IMR-90 (cell line): ENCODE measurements around the gene CLCA2. TPM values are rescaled to one million over a fixed set of nuclear protein-coding genes. Genes with fewer than 3 reads are reported as not detected.

Source experiments
- ATAC-seq: fragments of 200-7000 bp; cut with Tn5 transposase; 2 replicates; pipeline ENCODE4 v1.9.1; 2020; ENCODE audit warnings: low read depth, mild to moderate bottlenecking, moderate library complexity
- BruUV-seq: library from RNA; stranded (reverse); fragments of 400-500 nt; replicated peaks from 2 replicates; lab custom pipeline; 2021; lab: Mats Ljungman, UMichigan
- CTCF ChIA-PET: fragments of 300-600 bp; formaldehyde crosslinking; extraction: SDS; loops from one replicate; lab custom pipeline; 2021; ENCODE audit warnings: antibody characterized with exemption; lab: Yijun Ruan, JAX
- POLR2A ChIA-PET: fragments of 300-600 bp; sonication (Branson Sonifier 250); formaldehyde crosslinking; loops from one replicate; lab custom pipeline; 2022; ENCODE audit warnings: antibody characterized with exemption; ENCODE audit not compliant: unreplicated experiment; lab: Charles Lee
- DNase-seq: peaks from one replicate; pipeline ENCODE4 v3.0.0; 2013
- H2AFZ ChIP-seq: replicated peaks from 2 replicates; pipeline ENCODE3; 2013; ENCODE audit warnings: low read length, mild to moderate bottlenecking; ENCODE audit not compliant: poor library complexity
- H2AK5ac ChIP-seq: 2 replicates; pipeline ENCODE4 v1.6.1; 2013; ENCODE audit warnings: low read depth, low read length, inconsistent platforms
- H2AK9ac ChIP-seq: replicated peaks from 2 replicates; pipeline ENCODE3; 2013; ENCODE audit warnings: mild to moderate bottlenecking, low read depth, low read length, moderate library complexity; ENCODE audit not compliant: poor library complexity
- H2BK120ac ChIP-seq: 2 replicates; pipeline ENCODE4 v1.6.1; 2013; ENCODE audit warnings: low read depth, low read length, inconsistent platforms
- H2BK15ac ChIP-seq: 3 replicates; pipeline ENCODE4 v1.6.1; 2013; ENCODE audit warnings: low read depth, low read length, inconsistent platforms
- H2BK20ac ChIP-seq: 2 replicates; pipeline ENCODE4 v1.6.1; 2013; ENCODE audit warnings: low read depth, mild to moderate bottlenecking, inconsistent platforms, low read length, moderate library complexity
- H2BK5ac ChIP-seq: 2 replicates; pipeline ENCODE4 v1.6.1; 2013; ENCODE audit warnings: mild to moderate bottlenecking, low read depth, low read length, inconsistent platforms; ENCODE audit not compliant: poor library complexity, severe bottlenecking
- H3K14ac ChIP-seq: replicated peaks from 2 replicates; pipeline ENCODE4 v1.6.1; 2013; ENCODE audit warnings: low read depth, low read length, inconsistent platforms
- H3K18ac ChIP-seq: 2 replicates; pipeline ENCODE4 v1.6.1; 2013; ENCODE audit warnings: low read depth, low read length, control low read depth
- H3K23ac ChIP-seq: 2 replicates; pipeline ENCODE4 v1.6.1; 2013; ENCODE audit warnings: low read depth, low read length, inconsistent platforms
- H3K27ac ChIP-seq: 2 replicates; pipeline ENCODE4 v1.5.1; 2013; ENCODE audit warnings: mild to moderate bottlenecking, control low read depth, low read length; ENCODE audit not compliant: insufficient read depth
- H3K27me3 ChIP-seq: 2 replicates; pipeline ENCODE4 v1.6.1; 2013; ENCODE audit warnings: low read length; ENCODE audit not compliant: control insufficient read depth, insufficient read depth
- H3K36me3 ChIP-seq: 2 replicates; pipeline ENCODE4 v1.6.1; 2013; ENCODE audit warnings: low read length, mixed read lengths; ENCODE audit not compliant: control insufficient read depth, insufficient read depth
- H3K4ac ChIP-seq: 2 replicates; pipeline ENCODE4 v1.6.1; 2013; ENCODE audit warnings: low read depth, low read length, inconsistent platforms
- H3K4me1 ChIP-seq: 2 replicates; pipeline ENCODE4 v1.6.1; 2013; ENCODE audit warnings: low read length, mixed read lengths; ENCODE audit not compliant: control insufficient read depth, insufficient read depth
- H3K4me2 ChIP-seq: 2 replicates; pipeline ENCODE4 v1.6.1; 2013; ENCODE audit warnings: low read depth, mild to moderate bottlenecking, control low read depth, low read length, moderate library complexity
- H3K4me3 ChIP-seq: 2 replicates; pipeline ENCODE4 v1.5.1; 2013; ENCODE audit warnings: low read depth, mild to moderate bottlenecking, control low read depth, low read length, moderate library complexity; ENCODE audit not compliant: insufficient read depth
- H3K56ac ChIP-seq: 2 replicates; pipeline ENCODE4 v1.6.1; 2013; ENCODE audit warnings: low read length, inconsistent platforms; ENCODE audit not compliant: insufficient read depth; ENCODE audit errors: extremely low read depth
- H3K79me1 ChIP-seq, 2 experiments: 2 replicates each; pipeline ENCODE4 v1.6.1; 2013; ENCODE audit warnings: low read length in 2 of 2, inconsistent platforms in 1 of 2, low read depth in 1 of 2
- H3K9ac ChIP-seq: 2 replicates; pipeline ENCODE4 v1.6.1; 2013; ENCODE audit warnings: low read depth, low read length, control low read depth
- H3K9me1 ChIP-seq: 2 replicates; pipeline ENCODE4 v1.6.1; 2013; ENCODE audit warnings: low read length, inconsistent platforms; ENCODE audit not compliant: insufficient read depth
- H3K9me3 ChIP-seq: 2 replicates; pipeline ENCODE4 v1.6.1; 2013; ENCODE audit warnings: low read length; ENCODE audit not compliant: control insufficient read depth, insufficient read depth
- H4K20me1 ChIP-seq: 2 replicates; pipeline ENCODE4 v1.6.1; 2013; ENCODE audit warnings: low read length, inconsistent platforms; ENCODE audit not compliant: insufficient read depth
- H4K5ac ChIP-seq: 2 replicates; pipeline ENCODE4 v1.6.1; 2013; ENCODE audit warnings: mild to moderate bottlenecking, low read depth, low read length, control low read depth
- H4K8ac ChIP-seq, 2 experiments: 2 replicates each; pipeline ENCODE4 v1.6.1; 2013; ENCODE audit warnings: low read depth in 2 of 2, low read length in 2 of 2, control low read depth in 1 of 2, inconsistent platforms in 1 of 2
- H4K91ac ChIP-seq: 2 replicates; pipeline ENCODE4 v1.6.1; 2013; ENCODE audit warnings: low read depth, low read length, inconsistent platforms; ENCODE audit not compliant: insufficient read depth
- BHLHE40 ChIP-seq: fragments of 150-350 bp; IDR thresholded peaks from 2 replicates; pipeline ENCODE4 v1.6.1; 2016; ENCODE audit warnings: mild to moderate bottlenecking, low read depth, low read length
- FOS ChIP-seq: fragments of 150-350 bp; IDR thresholded peaks from 2 replicates; pipeline ENCODE4 v1.6.1; 2016; ENCODE audit warnings: low read depth, low read length
- MAFK ChIP-seq: IDR thresholded peaks from 2 replicates; pipeline ENCODE4 v1.6.1; 2012; ENCODE audit warnings: low read depth, low read length, improper control_type of control experiment
- POLR2A ChIP-seq: IDR thresholded peaks from 2 replicates; pipeline ENCODE4 v1.6.1; 2012; ENCODE audit warnings: mild to moderate bottlenecking, low read depth, low read length
- RCOR1 ChIP-seq: IDR thresholded peaks from 2 replicates; pipeline ENCODE4 v1.6.1; 2012; ENCODE audit warnings: mild to moderate bottlenecking, low read length, improper control_type of control experiment; ENCODE audit not compliant: insufficient replicate concordance
- RFX5 ChIP-seq: IDR thresholded peaks from 2 replicates; pipeline ENCODE4 v1.8.0; 2012; ENCODE audit warnings: low read depth, mild to moderate bottlenecking, low read length, moderate library complexity
- WGBS, 2 experiments: methylation state at CpG; one replicate each; pipeline versions ENCODE4 v1.1.5 to v1.1.7; 2013; ENCODE audit warnings: missing lambda C conversion rate in 2 of 2; ENCODE audit not compliant: insufficient read length in 1 of 2; ENCODE audit errors: extremely low coverage in 2 of 2; 5-methylcytosine and 5-hydroxymethylcytosine counted together
- dilution Hi-C: fragments of 300-500 bp; cut with HindIII; formaldehyde crosslinking; loops from one replicate; pipeline ENCODE4 v1.14.3; 2018; ENCODE audit warnings: low sequenced_read_pairs; ENCODE audit not compliant: unreplicated experiment
- in situ Hi-C: fragments of 300-500 bp; cut with MboI; formaldehyde crosslinking; loops from 3 replicates; pipeline ENCODE4 v1.14.3; 2019; ENCODE audit warnings: low sequenced_read_pairs, inconsistent platforms, mixed read lengths
- intact Hi-C: fragments of 100-400 bp; cut with micrococcal nuclease; formaldehyde crosslinking; loops from 2 replicates; pipeline ENCODE4 v1.10.0; 2022
- polyA plus RNA-seq, 3 experiments: library from polyadenylated mRNA; depleted of rRNA; stranded (reverse); fragments of >200 nt; gene quantifications; 2 replicates each; pipeline ENCODE4 v1.2.3, GENCODE V29; 2012; ENCODE audit warnings: low replicate concordance in 1 of 3
- total RNA-seq: library from RNA; depleted of rRNA; stranded (reverse); fragments of >200 nt; gene quantifications from 2 replicates; pipeline ENCODE4 v1.2.3, GENCODE V29; 2012
- TF ChIP-seq, protein P1 (sequence below): fragments of 150-350 bp; IDR thresholded peaks from 2 replicates; pipeline ENCODE4 v1.6.1; 2016; ENCODE audit warnings: low read depth, mild to moderate bottlenecking, low read length, moderate library complexity, borderline replicate concordance
- TF ChIP-seq, protein P2 (sequence below): conservative IDR thresholded peaks from 2 replicates; pipeline ENCODE4 v1.5.1; 2012; ENCODE audit warnings: mild to moderate bottlenecking, low read depth, low read length, improper control_type of control experiment

The CLCA2 gene
- total and polyA plus RNA-seq, 2 of the 4 experiments (the other 2 are of a cell fraction) = 0.09 to 0.18 TPM

DNA sequence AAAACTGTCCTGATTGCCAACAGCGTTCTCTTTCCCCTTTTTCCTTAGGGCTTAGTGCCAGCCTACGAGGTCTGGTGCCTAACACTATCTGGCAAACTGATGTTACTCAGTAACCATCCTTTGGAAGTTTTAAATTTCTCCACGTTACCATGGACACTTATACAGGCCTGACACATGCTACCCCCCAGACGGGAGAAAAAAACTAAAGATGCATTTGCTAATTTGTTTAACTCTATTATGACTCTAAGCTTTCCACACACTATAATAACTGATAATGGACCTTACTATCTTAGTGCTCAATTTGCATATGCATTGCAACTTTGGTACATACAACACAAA, 81.6 kb downstream of the CLCA2 start:
- H3K56ac ChIP-seq = no peak overlapping the region
- no peaks in the 10 kb centered on the region for H3K36me3 ChIP-seq
- no peak overlapping the region for H2BK5ac ChIP-seq
- no peak overlapping the region for H3K27ac ChIP-seq
- no TSS peak for BruUV-seq
- H3K4me1 ChIP-seq = peaks cover 2% of the 10 kb centered on the region
- peaks cover 2% of the 10 kb centered on the region for H3K27me3 ChIP-seq
- no peak overlapping the region for H2AK9ac ChIP-seq
- no peak overlapping the region for H3K9ac ChIP-seq
- H2AK5ac ChIP-seq = no peak overlapping the region
- ATAC-seq = no peak
- no peak overlapping the region for H3K4me3 ChIP-seq
- TF ChIP-seq RFX5 (no peak), FOS (no peak), POLR2A (no peak), BHLHE40 (no peak), MAFK (no peak), RCOR1 (no peak)
- TF ChIP-seq, protein P1, sequence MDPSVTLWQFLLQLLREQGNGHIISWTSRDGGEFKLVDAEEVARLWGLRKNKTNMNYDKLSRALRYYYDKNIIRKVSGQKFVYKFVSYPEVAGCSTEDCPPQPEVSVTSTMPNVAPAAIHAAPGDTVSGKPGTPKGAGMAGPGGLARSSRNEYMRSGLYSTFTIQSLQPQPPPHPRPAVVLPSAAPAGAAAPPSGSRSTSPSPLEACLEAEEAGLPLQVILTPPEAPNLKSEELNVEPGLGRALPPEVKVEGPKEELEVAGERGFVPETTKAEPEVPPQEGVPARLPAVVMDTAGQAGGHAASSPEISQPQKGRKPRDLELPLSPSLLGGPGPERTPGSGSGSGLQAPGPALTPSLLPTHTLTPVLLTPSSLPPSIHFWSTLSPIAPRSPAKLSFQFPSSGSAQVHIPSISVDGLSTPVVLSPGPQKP = no peak
- TF ChIP-seq, protein P2, sequence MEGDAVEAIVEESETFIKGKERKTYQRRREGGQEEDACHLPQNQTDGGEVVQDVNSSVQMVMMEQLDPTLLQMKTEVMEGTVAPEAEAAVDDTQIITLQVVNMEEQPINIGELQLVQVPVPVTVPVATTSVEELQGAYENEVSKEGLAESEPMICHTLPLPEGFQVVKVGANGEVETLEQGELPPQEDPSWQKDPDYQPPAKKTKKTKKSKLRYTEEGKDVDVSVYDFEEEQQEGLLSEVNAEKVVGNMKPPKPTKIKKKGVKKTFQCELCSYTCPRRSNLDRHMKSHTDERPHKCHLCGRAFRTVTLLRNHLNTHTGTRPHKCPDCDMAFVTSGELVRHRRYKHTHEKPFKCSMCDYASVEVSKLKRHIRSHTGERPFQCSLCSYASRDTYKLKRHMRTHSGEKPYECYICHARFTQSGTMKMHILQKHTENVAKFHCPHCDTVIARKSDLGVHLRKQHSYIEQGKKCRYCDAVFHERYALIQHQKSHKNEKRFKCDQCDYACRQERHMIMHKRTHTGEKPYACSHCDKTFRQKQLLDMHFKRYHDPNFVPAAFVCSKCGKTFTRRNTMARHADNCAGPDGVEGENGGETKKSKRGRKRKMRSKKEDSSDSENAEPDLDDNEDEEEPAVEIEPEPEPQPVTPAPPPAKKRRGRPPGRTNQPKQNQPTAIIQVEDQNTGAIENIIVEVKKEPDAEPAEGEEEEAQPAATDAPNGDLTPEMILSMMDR = no peak
- in situ Hi-C loops (no loop called here), intact Hi-C loops (loop anchor here (1.0 to 10.0 kb wide), 2 partner anchors 31 to 459 kb away; no protein-coding TSS in a partner anchor), dilution Hi-C loops (no loop called here)
- H3K9me3 ChIP-seq = no peaks in the 10 kb centered on the region
- no peak overlapping the region for H2BK15ac ChIP-seq
- H3K9me1 ChIP-seq = no peaks in the 10 kb centered on the region
- DNase-seq = no peak
- H2BK20ac ChIP-seq = no peak overlapping the region
- H3K23ac ChIP-seq = no peak overlapping the region
- H3K18ac ChIP-seq = no peak overlapping the region
- no peaks in the 10 kb centered on the region for H3K79me1 ChIP-seq
- 26% methylated on average over 2 of the region's 4 CpGs; no CpG with 5 or more reads in 1 of the 2 experiments for WGBS, 2 experiments
- no peak overlapping the region for H2AFZ ChIP-seq
- no peak overlapping the region for H3K4me2 ChIP-seq
- no peak overlapping the region for H2BK120ac ChIP-seq
- POLR2A ChIA-PET = no interaction called here
- H4K20me1 ChIP-seq = no peaks in the 10 kb centered on the region
- no peak overlapping the region for H3K4ac ChIP-seq
- CTCF ChIA-PET = interaction anchor here (1.3 kb wide), 1 partner anchor 125 kb away, joined by 3 read pairs; no protein-coding TSS in a partner anchor
- no peak overlapping the region for H4K91ac ChIP-seq
- H4K8ac ChIP-seq = no peak overlapping the region
- no peak overlapping the region for H4K5ac ChIP-seq
- no peak overlapping the region for H3K14ac ChIP-seq
